ENCODE measurements around the gene ENKUR. TPM values are rescaled to one million over a fixed set of nuclear protein-coding genes. Genes with fewer than 3 reads are reported as not detected.

ENKUR gene
- total RNA-seq, 1 donor from 2014 or later, result not detected

DNA sequence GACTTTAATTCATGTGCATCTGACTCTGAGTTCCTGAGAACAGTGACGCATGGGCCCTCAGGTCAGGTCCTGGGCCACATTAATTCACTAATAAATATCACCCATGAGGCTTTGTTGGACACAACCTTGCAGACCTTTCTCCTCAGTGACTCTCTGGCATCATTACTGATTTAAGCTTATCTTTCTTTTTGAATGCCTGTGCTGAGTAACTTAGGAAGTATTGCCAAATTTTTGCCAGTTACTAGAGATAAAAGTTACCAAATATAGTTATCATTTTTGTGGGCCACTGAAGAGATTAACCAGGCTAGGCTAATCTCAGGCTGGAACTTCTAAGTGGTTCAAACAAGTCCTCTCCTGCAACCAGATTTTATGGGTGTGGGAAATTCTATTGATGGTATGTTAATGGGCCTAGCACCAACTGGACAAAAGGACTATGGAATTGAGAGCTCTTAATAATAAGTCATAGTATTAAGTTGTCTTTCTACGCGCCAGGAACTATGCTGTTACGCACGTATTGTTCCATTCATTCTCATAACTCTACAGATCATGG, 34.7 kb downstream of the ENKUR start:
- H3K4me1 Mint-ChIP-seq, result peaks cover 3% of the 10 kb centered on the region
- Histone ChIP-seq H3K4me2 (no peak overlapping the region), H3K4me1 (no peaks in the 10 kb centered on the region), H3K9me3 (ENCODE audit: low read depth) (no peaks in the 10 kb centered on the region), H3F3A (ENCODE audit: low read depth) (no peaks in the 10 kb centered on the region), H2AFZ (replicated peaks) (no peak overlapping the region), H3K79me2 (ENCODE audit: low read depth) (no peaks in the 10 kb centered on the region), H3K9ac (no peak overlapping the region), H3K36me3 (no peaks in the 10 kb centered on the region), H3K27me3 (no peaks in the 10 kb centered on the region), H3K27ac (no peak overlapping the region), H4K20me1 (ENCODE audit: low read depth) (no peaks in the 10 kb centered on the region), H3K4me3 (no peak overlapping the region)
- H3K27me3 Mint-ChIP-seq (ENCODE audit: insufficient read depth, low read depth), result no peaks in the 10 kb centered on the region
- H3K9me3 Mint-ChIP-seq, result no peaks in the 10 kb centered on the region
- no peak overlapping the region for H3K4me3 Mint-ChIP-seq
- H3K36me3 Mint-ChIP-seq, result no peaks in the 10 kb centered on the region
- no peak for DNase-seq (ENCODE audit: low spot score)
- TF ChIP-seq, protein P1, sequence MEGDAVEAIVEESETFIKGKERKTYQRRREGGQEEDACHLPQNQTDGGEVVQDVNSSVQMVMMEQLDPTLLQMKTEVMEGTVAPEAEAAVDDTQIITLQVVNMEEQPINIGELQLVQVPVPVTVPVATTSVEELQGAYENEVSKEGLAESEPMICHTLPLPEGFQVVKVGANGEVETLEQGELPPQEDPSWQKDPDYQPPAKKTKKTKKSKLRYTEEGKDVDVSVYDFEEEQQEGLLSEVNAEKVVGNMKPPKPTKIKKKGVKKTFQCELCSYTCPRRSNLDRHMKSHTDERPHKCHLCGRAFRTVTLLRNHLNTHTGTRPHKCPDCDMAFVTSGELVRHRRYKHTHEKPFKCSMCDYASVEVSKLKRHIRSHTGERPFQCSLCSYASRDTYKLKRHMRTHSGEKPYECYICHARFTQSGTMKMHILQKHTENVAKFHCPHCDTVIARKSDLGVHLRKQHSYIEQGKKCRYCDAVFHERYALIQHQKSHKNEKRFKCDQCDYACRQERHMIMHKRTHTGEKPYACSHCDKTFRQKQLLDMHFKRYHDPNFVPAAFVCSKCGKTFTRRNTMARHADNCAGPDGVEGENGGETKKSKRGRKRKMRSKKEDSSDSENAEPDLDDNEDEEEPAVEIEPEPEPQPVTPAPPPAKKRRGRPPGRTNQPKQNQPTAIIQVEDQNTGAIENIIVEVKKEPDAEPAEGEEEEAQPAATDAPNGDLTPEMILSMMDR (IDR thresholded peaks at IDR 0.05), result no peak
- TF ChIP-seq EZH2phosphoT487 (IDR thresholded peaks at IDR 0.05) (no peak), EZH2 (IDR thresholded peaks at IDR 0.05) (no peak)
- H3K27ac Mint-ChIP-seq, result no peak overlapping the region

DNA sequence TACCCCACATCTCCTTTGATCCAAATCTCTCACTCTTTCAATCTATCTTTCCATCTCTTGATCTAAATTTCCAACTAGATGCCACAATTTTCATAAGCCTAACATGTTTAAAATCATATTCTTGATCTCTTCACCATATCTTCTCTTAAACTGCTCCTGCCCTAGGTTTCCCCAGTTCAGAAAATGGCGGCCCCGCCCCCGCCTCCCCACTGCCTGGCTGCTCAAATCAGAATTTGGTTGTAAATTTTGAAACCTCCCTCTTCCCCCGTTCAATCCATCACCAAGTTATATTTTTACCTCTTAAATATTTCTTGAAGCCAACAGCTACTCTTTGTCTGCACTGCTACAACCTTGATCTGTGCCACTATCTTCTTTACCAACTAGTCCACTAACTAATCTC, 36.3 kb downstream of the ENKUR start:
- no peak overlapping the region for H3K27ac ChIP-seq
- no peaks in the 10 kb centered on the region for H3F3A ChIP-seq (ENCODE audit: low read depth)
- H3K36me3 ChIP-seq, result no peaks in the 10 kb centered on the region
- H3K79me2 ChIP-seq (ENCODE audit: low read depth), result no peaks in the 10 kb centered on the region
- DNase-seq (ENCODE audit: low spot score), result no peak
- Mint-ChIP-seq H3K27ac (peak overlapping the region; percentile 6), H3K4me1 (peaks cover 9% of the 10 kb centered on the region), H3K9me3 (no peaks in the 10 kb centered on the region), H3K4me3 (no peak overlapping the region), H3K27me3 (ENCODE audit: insufficient read depth, low read depth) (no peaks in the 10 kb centered on the region), H3K36me3 (no peaks in the 10 kb centered on the region)
- no peak overlapping the region for H2AFZ ChIP-seq (replicated peaks)
- no peak overlapping the region for H3K9ac ChIP-seq
- H3K4me1 ChIP-seq, result peaks cover 7% of the 10 kb centered on the region
- no peaks in the 10 kb centered on the region for H3K9me3 ChIP-seq (ENCODE audit: low read depth)
- no peaks in the 10 kb centered on the region for H4K20me1 ChIP-seq (ENCODE audit: low read depth)
- H3K4me3 ChIP-seq, result no peak overlapping the region
- TF ChIP-seq EZH2 (IDR thresholded peaks at IDR 0.05), result no peak
- TF ChIP-seq EZH2phosphoT487 (IDR thresholded peaks at IDR 0.05), result no peak
- TF ChIP-seq, protein P1 (IDR thresholded peaks at IDR 0.05), result no peak
- H3K4me2 ChIP-seq, result no peak overlapping the region
- H3K27me3 ChIP-seq, result no peaks in the 10 kb centered on the region

DNA sequence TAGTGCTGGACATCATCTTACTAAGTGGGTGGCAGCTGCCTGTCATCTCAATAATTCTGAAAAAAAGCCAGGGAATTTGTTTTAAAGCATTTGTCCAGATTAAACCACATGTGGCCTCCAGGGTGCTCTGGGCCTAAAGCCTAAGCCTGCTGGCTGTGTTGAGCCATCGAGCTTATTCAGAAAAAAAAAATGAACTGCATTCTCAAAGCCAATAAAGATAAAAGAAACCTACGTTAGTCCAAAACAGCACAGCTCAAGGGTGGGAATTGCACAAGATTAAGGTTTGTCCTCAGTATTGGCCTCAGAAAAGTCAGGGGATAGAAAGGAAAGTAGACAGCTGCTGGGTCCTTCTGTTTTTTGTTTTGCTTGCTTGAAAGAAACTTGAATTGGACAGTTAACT, 41.0 kb downstream of the ENKUR start:
- Histone ChIP-seq H3K4me1 (peaks cover 7% of the 10 kb centered on the region), H3K4me2 (no peak overlapping the region), H3K4me3 (no peak overlapping the region), H3K27me3 (no peaks in the 10 kb centered on the region), H4K20me1 (ENCODE audit: low read depth) (no peaks in the 10 kb centered on the region), H3K9me3 (ENCODE audit: low read depth) (no peaks in the 10 kb centered on the region), H3K9ac (no peak overlapping the region), H2AFZ (replicated peaks) (no peak overlapping the region), H3K36me3 (no peaks in the 10 kb centered on the region), H3K79me2 (ENCODE audit: low read depth) (no peaks in the 10 kb centered on the region), H3K27ac (no peak overlapping the region), H3F3A (ENCODE audit: low read depth) (no peaks in the 10 kb centered on the region)
- H3K27me3 Mint-ChIP-seq (ENCODE audit: insufficient read depth, low read depth), result no peaks in the 10 kb centered on the region
- TF ChIP-seq EZH2 (IDR thresholded peaks at IDR 0.05) (no peak), EZH2phosphoT487 (IDR thresholded peaks at IDR 0.05) (no peak)
- TF ChIP-seq, protein P1 (IDR thresholded peaks at IDR 0.05), result no peak
- H3K36me3 Mint-ChIP-seq, result no peaks in the 10 kb centered on the region
- no peaks in the 10 kb centered on the region for H3K9me3 Mint-ChIP-seq
- H3K4me1 Mint-ChIP-seq, result peaks cover 9% of the 10 kb centered on the region
- H3K4me3 Mint-ChIP-seq, result no peak overlapping the region
- DNase-seq (ENCODE audit: low spot score), result peak; percentile 13
- no peak overlapping the region for H3K27ac Mint-ChIP-seq

Measured in neural progenitor cell (in vitro differentiated cells).